Transverse colon (tissue), 4 donors: Measurements from ENCODE around the gene PKD1.

ENCODE experiments used
- CTCF ChIP-seq, 5 experiments: fragments of 200-600 bp in 3 of 5; fragments of 450-650 bp in 2 of 5; sonication (generic) in 3 of 5; IDR thresholded peaks; 1 replicate in 2 of 5; 2 replicates in 3 of 5; pipeline ENCODE4 v1.5.1; 2016 to 2017; ENCODE audit warnings: antibody characterized with exemption in 5 of 5, inconsistent platforms in 3 of 5, mild to moderate bottlenecking in 2 of 5, moderate library complexity in 1 of 5
- EP300 ChIP-seq: sonication (generic); formaldehyde crosslinking; IDR thresholded peaks from one replicate; pipeline ENCODE4 v1.6.1; 2017; ENCODE audit warnings: antibody characterized with exemption, low read depth
- POLR2A ChIP-seq: fragments of 450-650 bp; IDR thresholded peaks from one replicate; pipeline ENCODE4 v1.6.1; 2016; ENCODE audit warnings: antibody characterized with exemption, mild to moderate bottlenecking, moderate library complexity
- POLR2AphosphoS5 ChIP-seq, 3 donors: sonication (generic); formaldehyde crosslinking; IDR thresholded peaks; one replicate each; pipeline ENCODE4 v1.6.1; 2016; ENCODE audit warnings: antibody characterized with exemption in 3 of 3

GRCh38 chr16:2170587-2171435 lies 35.1 kb upstream of the PKD1 start:
- TF ChIP-seq EP300 (no peak), POLR2A (no peak), CTCF (IDR thresholded peaks at IDR 0.05) (no peak), POLR2AphosphoS5 (IDR thresholded peaks at IDR 0.05) (no peak)
